GM12874 (cell line): ENCODE measurements around the gene EQTN.

Source experiments
- CTCF ChIP-seq: IDR thresholded peaks from 2 replicates; pipeline ENCODE4 v1.5.1; 2011; ENCODE audit warnings: low read depth, mild to moderate bottlenecking, control low read depth, low read length, moderate library complexity; ENCODE audit not compliant: insufficient read depth

The EQTN gene

DNA sequence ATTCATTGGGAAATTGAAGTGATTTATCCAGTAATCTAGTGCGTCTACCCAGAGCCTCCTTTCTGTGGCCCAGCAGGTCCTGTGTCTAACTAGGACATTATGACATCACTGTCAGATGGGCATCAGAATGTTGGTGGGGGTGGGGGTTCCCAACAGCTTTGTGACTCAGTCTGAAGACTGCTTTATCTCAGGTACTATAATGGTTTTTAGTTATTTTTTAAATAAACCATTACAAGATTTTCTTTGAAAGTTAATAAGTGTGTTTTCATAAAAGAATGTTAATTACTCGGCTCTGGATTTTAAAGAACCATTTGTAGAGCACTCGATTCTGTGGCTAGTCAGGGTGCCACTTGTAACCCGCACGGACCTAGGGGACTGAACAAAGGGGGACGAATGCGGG lies at the start of gene EQTN:
Gene EQTN, minus strand, starts transcription at position 101 of the 400 bp plus-strand sequence. Its CDS starts 95 bp downstream, at position 6.
- TF ChIP-seq CTCF = no peak

DNA sequence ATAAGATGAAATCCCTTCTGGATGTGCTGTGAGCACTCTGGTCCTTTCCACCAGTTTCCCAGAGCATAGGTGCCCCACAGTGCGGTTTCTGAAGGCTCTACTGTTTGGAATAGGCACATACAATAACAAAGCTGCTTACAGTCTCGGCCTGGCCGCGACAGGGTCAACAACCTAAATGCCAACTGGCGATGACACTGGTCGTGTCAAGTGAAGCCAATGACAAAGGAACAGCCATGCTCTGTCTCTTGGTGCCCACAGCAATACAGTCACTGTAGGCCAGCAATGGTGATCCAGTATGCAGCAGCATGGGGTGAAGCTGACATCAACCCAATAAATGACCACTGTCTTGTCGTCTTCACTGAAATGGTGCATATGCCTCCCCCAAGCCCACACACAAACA lies 47.8 kb upstream of the EQTN start:
- TF ChIP-seq CTCF = no peak

GRCh38 chr9:27341545-27342294 lies 44.8 kb upstream of the EQTN start:
- TF ChIP-seq CTCF = no peak

DNA sequence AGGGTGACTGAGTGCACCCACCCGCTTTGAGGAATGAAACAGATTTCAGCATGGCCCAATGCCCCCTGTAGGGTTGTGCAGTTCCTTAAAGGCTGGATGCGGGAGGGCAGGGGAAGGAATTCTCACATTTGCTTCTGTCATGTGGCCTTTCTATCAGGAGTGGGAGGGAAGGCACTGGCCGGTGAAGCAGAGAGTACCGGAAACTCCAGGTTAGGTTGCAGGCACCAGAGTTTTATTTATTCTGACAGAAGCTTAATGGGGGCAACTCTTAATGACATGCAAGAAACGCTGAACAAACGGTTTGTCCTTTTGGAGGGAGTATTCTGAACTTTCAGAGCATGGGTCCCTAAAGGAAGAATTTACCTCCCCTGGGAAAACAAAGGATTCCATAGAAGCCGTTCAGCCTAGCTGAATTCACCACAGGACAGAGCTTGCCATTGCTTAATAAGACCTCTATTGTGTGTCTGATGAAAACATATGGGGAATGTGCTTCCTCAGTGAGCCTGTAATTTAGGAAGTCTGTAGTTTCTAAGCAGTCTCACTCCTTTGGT lies 44.1 kb upstream of the EQTN start:
- no peak for TF ChIP-seq CTCF

DNA sequence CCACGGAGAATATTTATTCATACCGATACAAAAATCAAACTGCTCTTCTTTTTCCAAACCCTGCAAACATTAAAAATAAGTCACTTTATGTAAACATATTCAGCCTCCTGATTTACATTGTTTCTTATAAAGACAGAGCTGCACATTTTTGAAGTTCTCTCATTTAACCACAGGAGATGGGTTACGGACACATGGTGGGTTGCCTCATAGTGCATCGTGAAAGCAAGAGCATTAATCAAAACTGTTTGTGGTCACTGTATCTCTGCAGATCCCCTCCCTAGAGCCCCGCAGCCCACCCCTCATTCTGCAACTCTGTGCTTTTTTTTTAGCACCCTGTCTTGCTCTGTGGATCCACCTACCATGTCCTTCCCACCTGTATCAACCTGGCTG lies 43.3 kb upstream of the EQTN start:
- TF ChIP-seq CTCF = no peak

DNA sequence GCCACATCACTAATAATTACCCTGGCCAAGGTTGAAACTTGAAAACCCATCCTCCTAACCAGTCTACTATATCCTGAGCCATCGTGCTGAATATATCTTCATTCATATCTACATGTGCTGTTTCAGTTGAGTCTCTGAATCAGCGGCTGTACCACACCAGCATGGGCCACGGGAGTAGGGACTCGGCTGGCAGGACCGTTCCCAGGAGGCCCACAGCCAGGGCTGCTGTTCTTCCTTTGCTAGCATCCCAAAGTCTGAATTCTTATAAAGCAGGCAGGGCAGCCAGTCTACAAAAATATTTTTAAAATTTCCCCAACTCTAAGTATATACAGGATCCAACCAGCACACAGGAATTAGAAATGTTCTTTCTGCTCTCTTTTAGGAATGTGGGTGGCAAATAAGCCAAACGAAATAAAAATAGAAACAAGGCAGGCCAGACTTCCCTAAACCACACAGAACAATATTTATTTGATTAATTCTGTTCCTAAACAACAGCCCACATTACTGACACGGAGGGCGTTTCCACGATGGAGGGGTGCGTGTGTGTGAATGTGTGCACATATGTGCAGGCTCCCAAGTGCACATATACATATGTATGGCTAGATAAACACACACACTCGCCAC lies 42.8 kb upstream of the EQTN start:
- no peak for TF ChIP-seq CTCF

- TF ChIP-seq CTCF = no peak
Measured at GRCh38 chr9:27338527-27338903, 41.6 kb upstream of the EQTN start.
